Trophoblast cell (in vitro differentiated cells and primary cell): ENCODE results near the gene GNAI3.

Experiments used
- DNase-seq, 2 donors: peaks; one replicate each; pipeline ENCODE4 v3.0.0-alpha.2; 2016
- H2AFZ ChIP-seq: 2 replicates; pipeline ENCODE4 v1.6.1; 2013; ENCODE audit warnings: low read length, moderate library complexity, mild to moderate bottlenecking; ENCODE audit not compliant: insufficient read depth, poor library complexity
- H2AK5ac ChIP-seq: 2 replicates; pipeline ENCODE4 v1.6.1; 2013; ENCODE audit warnings: mild to moderate bottlenecking, low read length
- H2BK120ac ChIP-seq: 2 replicates; pipeline ENCODE4 v1.6.1; 2013; ENCODE audit warnings: low read length, mild to moderate bottlenecking, moderate library complexity; ENCODE audit not compliant: insufficient read depth, poor library complexity
- H2BK12ac ChIP-seq: 2 replicates; pipeline ENCODE4 v1.6.1; 2013; ENCODE audit warnings: mild to moderate bottlenecking, low read length, moderate library complexity
- H2BK5ac ChIP-seq: 2 replicates; pipeline ENCODE4 v1.6.1; 2013; ENCODE audit warnings: low read length, low read depth, moderate library complexity, mild to moderate bottlenecking; ENCODE audit not compliant: poor library complexity
- H3K14ac ChIP-seq: 2 replicates; pipeline ENCODE4 v1.6.1; 2013; ENCODE audit warnings: mild to moderate bottlenecking, low read length
- H3K18ac ChIP-seq: 2 replicates; pipeline ENCODE4 v1.6.1; 2013; ENCODE audit warnings: mild to moderate bottlenecking, low read length
- H3K23ac ChIP-seq: 2 replicates; pipeline ENCODE4 v1.6.1; 2013; ENCODE audit warnings: low read length
- H3K27ac ChIP-seq: 2 replicates; pipeline ENCODE4 v1.5.1; 2013; ENCODE audit warnings: low read depth, mild to moderate bottlenecking, inconsistent platforms, low read length, moderate library complexity
- H3K27me3 ChIP-seq: 2 replicates; pipeline ENCODE4 v1.6.1; 2013; ENCODE audit warnings: inconsistent platforms, mild to moderate bottlenecking, low read length, moderate library complexity; ENCODE audit not compliant: insufficient read depth
- H3K36me3 ChIP-seq, 2 experiments: 1 replicate in 1 of 2; 2 replicates in 1 of 2; pipeline ENCODE4 v1.6.1; 2013; ENCODE audit warnings: low read length in 2 of 2, mild to moderate bottlenecking in 2 of 2, moderate library complexity in 1 of 2; ENCODE audit not compliant: insufficient read depth in 2 of 2, control insufficient read depth in 1 of 2
- H3K4ac ChIP-seq: 2 replicates; pipeline ENCODE4 v1.6.1; 2013; ENCODE audit warnings: low read depth, mild to moderate bottlenecking, low read length, moderate library complexity
- H3K4me1 ChIP-seq, 2 experiments: 1 replicate in 1 of 2; 2 replicates in 1 of 2; pipeline ENCODE4 v1.6.1; 2013; ENCODE audit warnings: low read length in 2 of 2, mild to moderate bottlenecking in 2 of 2, moderate library complexity in 1 of 2; ENCODE audit not compliant: insufficient read depth in 2 of 2, control insufficient read depth in 1 of 2
- H3K4me2 ChIP-seq: 2 replicates; pipeline ENCODE4 v1.6.1; 2013; ENCODE audit warnings: inconsistent platforms, mild to moderate bottlenecking, low read length, moderate library complexity
- H3K4me3 ChIP-seq: 2 replicates; pipeline ENCODE4 v1.5.1; 2013; ENCODE audit warnings: mild to moderate bottlenecking, low read depth, low read length, inconsistent platforms
- H3K79me1 ChIP-seq: one replicate; pipeline ENCODE4 v1.6.1; 2013; ENCODE audit warnings: low read length
- H3K79me2 ChIP-seq: 2 replicates; pipeline ENCODE4 v1.6.1; 2013; ENCODE audit warnings: low read length, mild to moderate bottlenecking; ENCODE audit not compliant: control insufficient read depth, insufficient read depth, poor library complexity
- H3K9ac ChIP-seq: 2 replicates; pipeline ENCODE4 v1.6.1; 2013; ENCODE audit warnings: mild to moderate bottlenecking, low read length
- H3K9me3 ChIP-seq: 2 replicates; pipeline ENCODE4 v1.6.1; 2013; ENCODE audit warnings: low read depth, mild to moderate bottlenecking, control low read depth, inconsistent platforms, low read length; ENCODE audit not compliant: insufficient read depth
- H4K12ac ChIP-seq: 2 replicates; pipeline ENCODE4 v1.6.1; 2013; ENCODE audit warnings: low read depth, mild to moderate bottlenecking, low read length, moderate library complexity
- H4K8ac ChIP-seq: 2 replicates; pipeline ENCODE4 v1.6.1; 2013; ENCODE audit warnings: low read depth, mild to moderate bottlenecking, low read length, moderate library complexity
- H4K91ac ChIP-seq: one replicate; pipeline ENCODE4 v1.6.1; 2013; ENCODE audit warnings: low read depth, mild to moderate bottlenecking, low read length, moderate library complexity
- WGBS: extraction: QIAGEN DNeasy Blood & Tissue Kit; methylation state at CpG from one replicate; pipeline ENCODE4 v1.1.7; 2013; ENCODE audit warnings: missing lambda C conversion rate; ENCODE audit not compliant: insufficient read length, insufficient coverage; ENCODE audit errors: extremely low coverage; 5-methylcytosine and 5-hydroxymethylcytosine counted together

GNAI3 gene

DNA sequence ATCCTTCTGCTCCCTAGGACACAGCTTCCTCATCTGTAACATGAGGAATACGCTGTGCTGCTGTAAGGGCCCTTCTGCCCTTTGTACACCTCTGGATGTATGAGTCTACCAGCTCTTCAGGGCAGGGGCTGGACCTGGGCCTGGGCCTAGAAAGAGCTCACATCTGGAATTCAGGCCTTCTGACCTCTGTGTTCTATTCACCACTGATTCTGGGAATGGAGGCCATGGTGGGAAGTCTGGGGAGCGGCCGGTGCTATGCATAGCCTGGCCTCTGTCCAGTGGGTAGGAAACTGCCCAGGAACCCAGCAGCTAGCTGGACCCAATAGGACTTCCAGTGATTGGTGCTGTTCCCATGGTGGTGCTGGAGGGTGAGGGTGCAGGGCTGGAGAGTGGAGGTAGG is 19.7 kb upstream of the GNAI3 start:
- Histone ChIP-seq H2BK5ac (no peak overlapping the region), H4K91ac (no peak overlapping the region)

DNA sequence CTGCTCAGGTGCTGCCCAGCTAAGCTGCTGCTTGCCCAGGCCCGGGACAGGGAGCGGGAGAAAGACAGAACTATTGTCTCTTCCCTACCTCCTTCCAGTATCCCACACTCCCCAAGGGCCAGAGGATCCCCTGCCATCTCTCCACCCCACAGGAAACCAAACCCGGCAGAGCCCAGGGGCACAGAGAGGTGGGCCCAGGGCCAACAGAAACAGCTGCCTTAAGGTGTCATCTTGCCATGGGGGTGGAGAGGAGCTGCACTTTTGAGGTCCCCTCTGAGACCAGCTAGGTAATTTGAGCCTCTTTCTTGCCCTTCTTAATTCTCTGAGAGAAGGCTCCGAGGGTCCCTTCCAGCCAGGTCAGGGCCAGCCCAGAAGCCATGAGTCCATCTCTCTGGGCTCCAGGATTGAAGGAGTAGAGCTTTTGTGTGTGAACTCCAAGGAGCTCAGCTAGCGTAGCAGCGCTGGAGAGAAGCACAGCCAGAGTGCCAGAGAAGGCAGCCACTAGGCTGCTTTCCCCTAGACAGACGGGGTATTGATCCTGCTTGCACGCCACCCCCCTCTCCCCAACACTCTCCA is 18.4 kb upstream of the GNAI3 start:
- H3K18ac ChIP-seq, result no peak overlapping the region
- H4K12ac ChIP-seq, result no peak overlapping the region
- H3K14ac ChIP-seq, result no peak overlapping the region
- H3K9ac ChIP-seq, result no peak overlapping the region
- H3K79me2 ChIP-seq, result no peaks in the 10 kb centered on the region
- WGBS, result no CpG with 5 or more reads among the region's 8 CpGs
- H3K36me3 ChIP-seq, result no peaks in the 10 kb centered on the region
- no peaks in the 10 kb centered on the region for H3K27me3 ChIP-seq
- no peak for DNase-seq
- no peak overlapping the region for H2BK12ac ChIP-seq
- H2AFZ ChIP-seq, result no peak overlapping the region
- H3K23ac ChIP-seq, result no peak overlapping the region
- H3K4me3 ChIP-seq, result no peak overlapping the region
- no peak overlapping the region for H4K8ac ChIP-seq
- no peak overlapping the region for H2BK120ac ChIP-seq
- no peak overlapping the region for H3K27ac ChIP-seq
- H3K4me2 ChIP-seq, result no peak overlapping the region
- H3K79me1 ChIP-seq, result no peaks in the 10 kb centered on the region
- H3K9me3 ChIP-seq, result peaks cover 2% of the 10 kb centered on the region
- peaks cover 0 to 2% of the 10 kb centered on the region in 2 experiments for H3K4me1 ChIP-seq
- H3K4ac ChIP-seq, result no peak overlapping the region
- no peak overlapping the region for H2AK5ac ChIP-seq
- no peak overlapping the region for H4K91ac ChIP-seq
- H2BK5ac ChIP-seq, result no peak overlapping the region

More for the DNA sequence above, 19.7 kb upstream of the GNAI3 start:
- Histone ChIP-seq H2BK120ac (no peak overlapping the region), H3K9ac (no peak overlapping the region), H2AFZ (no peak overlapping the region), H3K9me3 (peaks cover 2% of the 10 kb centered on the region), H4K8ac (no peak overlapping the region), H3K4me2 (no peak overlapping the region), H2AK5ac (no peak overlapping the region), H3K18ac (no peak overlapping the region), H3K4ac (no peak overlapping the region), H3K4me1 (peaks cover 0 to 2% of the 10 kb centered on the region in 2 experiments), H3K36me3 (no peaks in the 10 kb centered on the region), H3K79me2 (no peaks in the 10 kb centered on the region), H3K79me1 (no peaks in the 10 kb centered on the region), H3K27me3 (no peaks in the 10 kb centered on the region), H2BK12ac (no peak overlapping the region), H3K27ac (no peak overlapping the region), H4K12ac (no peak overlapping the region), H3K14ac (no peak overlapping the region), H3K23ac (no peak overlapping the region), H3K4me3 (no peak overlapping the region)
- no peak for DNase-seq
- WGBS, result no CpG with 5 or more reads among the region's 3 CpGs

DNA sequence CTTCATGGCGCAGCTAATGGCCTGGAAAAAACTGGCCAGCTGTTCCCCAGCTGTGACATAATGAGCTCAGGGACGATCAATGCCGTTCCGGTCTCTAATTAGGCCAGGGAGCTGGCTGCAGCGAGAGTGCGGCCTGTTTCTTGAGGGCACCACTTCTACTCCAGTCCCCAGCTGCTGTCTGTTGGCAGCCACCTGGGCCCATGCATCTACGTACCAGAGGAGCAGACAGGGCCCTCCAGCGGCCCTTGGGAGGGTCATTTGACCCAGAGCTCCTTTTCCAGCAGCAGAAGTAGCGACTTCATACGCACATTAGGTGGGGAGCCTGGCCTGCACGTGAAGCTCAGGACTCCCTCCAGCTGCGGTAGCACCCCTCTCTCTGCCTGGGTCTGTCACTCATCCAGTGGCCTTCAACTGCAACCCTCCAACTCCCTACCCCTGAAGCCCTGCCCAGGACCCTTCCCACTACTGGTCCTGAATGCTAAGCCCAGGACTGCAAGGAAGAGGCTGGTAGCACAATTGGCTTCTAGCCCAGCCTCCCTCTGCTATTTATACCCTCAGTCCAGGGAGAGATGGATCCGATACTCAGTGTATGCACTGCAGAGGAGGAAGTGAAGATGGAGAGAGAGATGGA is 17.8 kb upstream of the GNAI3 start:
- H3K9me3 ChIP-seq, result peaks cover 2% of the 10 kb centered on the region
- no peak overlapping the region for H3K4ac ChIP-seq
- H3K23ac ChIP-seq, result no peak overlapping the region
- no peak overlapping the region for H2BK120ac ChIP-seq
- DNase-seq, result no peak
- no peak overlapping the region for H3K4me2 ChIP-seq
- H4K91ac ChIP-seq, result no peak overlapping the region
- no peak overlapping the region for H2BK12ac ChIP-seq
- no peak overlapping the region for H3K14ac ChIP-seq
- no CpG with 5 or more reads among the region's 13 CpGs for WGBS
- H3K4me3 ChIP-seq, result no peak overlapping the region
- H4K8ac ChIP-seq, result no peak overlapping the region
- H3K9ac ChIP-seq, result no peak overlapping the region
- no peak overlapping the region for H3K27ac ChIP-seq
- no peaks in the 10 kb centered on the region for H3K36me3 ChIP-seq
- H2AK5ac ChIP-seq, result no peak overlapping the region
- no peak overlapping the region for H2AFZ ChIP-seq
- no peaks in the 10 kb centered on the region for H3K79me1 ChIP-seq
- no peak overlapping the region for H2BK5ac ChIP-seq
- H4K12ac ChIP-seq, result no peak overlapping the region
- no peaks in the 10 kb centered on the region for H3K27me3 ChIP-seq
- no peaks in the 10 kb centered on the region for H3K79me2 ChIP-seq
- H3K18ac ChIP-seq, result no peak overlapping the region
- H3K4me1 ChIP-seq, result peaks cover 0 to 2% of the 10 kb centered on the region in 2 experiments

DNA sequence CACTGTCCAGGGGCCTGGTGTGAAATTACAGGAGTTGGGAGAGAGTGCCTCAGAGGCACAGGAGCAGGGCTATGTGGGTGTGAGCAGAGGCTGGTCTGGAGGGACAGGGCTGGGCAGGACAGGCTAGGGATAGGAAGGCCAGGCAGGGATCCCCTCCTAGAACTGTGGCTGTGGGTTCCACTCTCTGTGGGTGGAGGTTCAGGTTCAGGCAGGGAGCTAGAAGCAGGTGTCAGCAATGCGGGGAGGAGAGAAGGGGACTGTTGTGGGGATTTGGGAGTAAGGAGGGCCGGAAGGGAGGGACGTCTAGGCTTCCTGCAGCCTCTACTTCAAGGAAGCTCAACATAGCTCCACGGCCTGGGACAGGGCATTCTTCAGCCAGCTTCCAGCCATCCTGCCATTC is 17.0 kb upstream of the GNAI3 start:
- no peak overlapping the region for H3K18ac ChIP-seq
- no peaks in the 10 kb centered on the region for H3K79me2 ChIP-seq
- H3K4me3 ChIP-seq, result no peak overlapping the region
- H2BK5ac ChIP-seq, result no peak overlapping the region
- H3K4me1 ChIP-seq, result peaks cover 0 to 2% of the 10 kb centered on the region in 2 experiments
- H3K14ac ChIP-seq, result no peak overlapping the region
- H2BK120ac ChIP-seq, result no peak overlapping the region
- no peak overlapping the region for H3K9ac ChIP-seq
- H3K36me3 ChIP-seq, result no peaks in the 10 kb centered on the region
- WGBS, result no CpG with 5 or more reads among the region's 4 CpGs
- no peak overlapping the region for H3K4ac ChIP-seq
- no peak overlapping the region for H4K8ac ChIP-seq
- no peak overlapping the region for H2AFZ ChIP-seq
- no peaks in the 10 kb centered on the region for H3K79me1 ChIP-seq
- peaks cover 2% of the 10 kb centered on the region for H3K9me3 ChIP-seq
- no peak overlapping the region for H3K27ac ChIP-seq
- H4K91ac ChIP-seq, result no peak overlapping the region
- H2BK12ac ChIP-seq, result no peak overlapping the region
- no peak overlapping the region for H3K23ac ChIP-seq
- H4K12ac ChIP-seq, result no peak overlapping the region
- H3K27me3 ChIP-seq, result no peaks in the 10 kb centered on the region
- no peak overlapping the region for H2AK5ac ChIP-seq
- H3K4me2 ChIP-seq, result no peak overlapping the region
- DNase-seq, result no peak
